ENCODE data around the gene MYO16.

DNA sequence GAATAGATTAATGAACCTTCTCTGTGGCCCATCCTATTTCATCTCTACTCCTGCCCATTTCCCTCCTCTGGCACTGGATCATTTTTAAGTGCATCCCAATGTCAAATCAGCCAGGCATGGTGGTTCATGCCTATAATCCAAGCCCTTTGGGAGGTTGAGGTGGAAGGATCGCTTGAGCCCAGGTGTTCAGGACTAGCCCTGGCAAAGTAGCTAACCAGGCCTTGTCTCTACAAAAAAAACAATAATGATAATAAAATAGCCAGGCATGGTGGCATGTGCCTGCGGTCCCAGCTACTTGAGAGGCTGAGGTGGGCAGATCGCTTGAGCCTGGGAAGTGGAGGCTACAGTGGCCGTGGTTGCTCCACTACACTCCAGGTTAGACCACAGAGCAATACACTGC, 517.0 kb downstream of the MYO16 start:
- TF ChIP-seq, protein P1, sequence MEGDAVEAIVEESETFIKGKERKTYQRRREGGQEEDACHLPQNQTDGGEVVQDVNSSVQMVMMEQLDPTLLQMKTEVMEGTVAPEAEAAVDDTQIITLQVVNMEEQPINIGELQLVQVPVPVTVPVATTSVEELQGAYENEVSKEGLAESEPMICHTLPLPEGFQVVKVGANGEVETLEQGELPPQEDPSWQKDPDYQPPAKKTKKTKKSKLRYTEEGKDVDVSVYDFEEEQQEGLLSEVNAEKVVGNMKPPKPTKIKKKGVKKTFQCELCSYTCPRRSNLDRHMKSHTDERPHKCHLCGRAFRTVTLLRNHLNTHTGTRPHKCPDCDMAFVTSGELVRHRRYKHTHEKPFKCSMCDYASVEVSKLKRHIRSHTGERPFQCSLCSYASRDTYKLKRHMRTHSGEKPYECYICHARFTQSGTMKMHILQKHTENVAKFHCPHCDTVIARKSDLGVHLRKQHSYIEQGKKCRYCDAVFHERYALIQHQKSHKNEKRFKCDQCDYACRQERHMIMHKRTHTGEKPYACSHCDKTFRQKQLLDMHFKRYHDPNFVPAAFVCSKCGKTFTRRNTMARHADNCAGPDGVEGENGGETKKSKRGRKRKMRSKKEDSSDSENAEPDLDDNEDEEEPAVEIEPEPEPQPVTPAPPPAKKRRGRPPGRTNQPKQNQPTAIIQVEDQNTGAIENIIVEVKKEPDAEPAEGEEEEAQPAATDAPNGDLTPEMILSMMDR (IDR thresholded peaks at IDR 0.05): no peak
- TF ChIP-seq EP300 (IDR thresholded peaks at IDR 0.05): no peak

Data from ovary (tissue), 3 donors.